ENCODE measurements around the gene KLHDC4. TPM values are rescaled to one million over a fixed set of nuclear protein-coding genes. Genes with fewer than 3 reads are reported as not detected.

KLHDC4 gene
- polyA plus RNA-seq, 1 donor: 34.0 TPM

GRCh38 chr16:87803385-87803784, 37.6 kb upstream of the KLHDC4 start:
- Histone ChIP-seq H3K36me3 (ENCODE audit: control insufficient read depth, insufficient read depth, low read length) (no peaks in the 10 kb centered on the region), H3K4me1 (ENCODE audit: control insufficient read depth, insufficient read depth, low read length) (peaks cover 19% of the 10 kb centered on the region), H3K9me3 (ENCODE audit: control insufficient read depth, low read depth, low read length) (no peaks in the 10 kb centered on the region), H3K4me3 (ENCODE audit: low read length) (no peak overlapping the region), H3K27me3 (ENCODE audit: control insufficient read depth, insufficient read depth, low read length) (no peaks in the 10 kb centered on the region), H3K27ac (ENCODE audit: low read length) (no peak overlapping the region)
- DNase-seq: no peak
- WGBS (ENCODE audit: insufficient coverage, low lambda C conversion rate): no CpG with 5 or more reads among the region's 5 CpGs

GRCh38 chr16:87802670-87803069, 36.9 kb upstream of the KLHDC4 start:
- peaks cover 19% of the 10 kb centered on the region for H3K4me1 ChIP-seq (ENCODE audit: control insufficient read depth, insufficient read depth, low read length)
- no peak for DNase-seq
- no peaks in the 10 kb centered on the region for H3K27me3 ChIP-seq (ENCODE audit: control insufficient read depth, insufficient read depth, low read length)
- H3K36me3 ChIP-seq (ENCODE audit: control insufficient read depth, insufficient read depth, low read length): no peaks in the 10 kb centered on the region
- WGBS (ENCODE audit: insufficient coverage, low lambda C conversion rate): no CpG with 5 or more reads among the region's 8 CpGs
- no peaks in the 10 kb centered on the region for H3K9me3 ChIP-seq (ENCODE audit: control insufficient read depth, low read depth, low read length)
- H3K27ac ChIP-seq (ENCODE audit: low read length): no peak overlapping the region
- H3K4me3 ChIP-seq (ENCODE audit: low read length): no peak overlapping the region

GRCh38 chr16:87801679-87802259, 36.0 kb upstream of the KLHDC4 start:
- Histone ChIP-seq H3K9me3 (ENCODE audit: control insufficient read depth, low read depth, low read length) (no peaks in the 10 kb centered on the region), H3K4me3 (ENCODE audit: low read length) (no peak overlapping the region), H3K4me1 (ENCODE audit: control insufficient read depth, insufficient read depth, low read length) (peaks cover 11% of the 10 kb centered on the region), H3K27me3 (ENCODE audit: control insufficient read depth, insufficient read depth, low read length) (no peaks in the 10 kb centered on the region), H3K27ac (ENCODE audit: low read length) (no peak overlapping the region), H3K36me3 (ENCODE audit: control insufficient read depth, insufficient read depth, low read length) (no peaks in the 10 kb centered on the region)
- no CpG with 5 or more reads among the region's 16 CpGs for WGBS (ENCODE audit: insufficient coverage, low lambda C conversion rate)
- DNase-seq: no peak

GRCh38 chr16:87800497-87800896, 34.7 kb upstream of the KLHDC4 start:
- Histone ChIP-seq H3K27me3 (ENCODE audit: control insufficient read depth, insufficient read depth, low read length) (no peaks in the 10 kb centered on the region), H3K9me3 (ENCODE audit: control insufficient read depth, low read depth, low read length) (no peaks in the 10 kb centered on the region), H3K4me1 (ENCODE audit: control insufficient read depth, insufficient read depth, low read length) (no peaks in the 10 kb centered on the region), H3K27ac (ENCODE audit: low read length) (no peak overlapping the region), H3K36me3 (ENCODE audit: control insufficient read depth, insufficient read depth, low read length) (no peaks in the 10 kb centered on the region), H3K4me3 (ENCODE audit: low read length) (no peak overlapping the region)
- DNase-seq: no peak
- WGBS (ENCODE audit: insufficient coverage, low lambda C conversion rate): no CpG with 5 or more reads among the region's 6 CpGs

GRCh38 chr16:87795336-87795735, 29.6 kb upstream of the KLHDC4 start:
- WGBS (ENCODE audit: insufficient coverage, low lambda C conversion rate): no CpG with 5 or more reads among the region's 12 CpGs

GRCh38 chr16:87794485-87795078, 28.8 kb upstream of the KLHDC4 start:
- no peak for DNase-seq
- WGBS (ENCODE audit: insufficient coverage, low lambda C conversion rate): no CpG with 5 or more reads among the region's 14 CpGs
- H3K36me3 ChIP-seq (ENCODE audit: control insufficient read depth, insufficient read depth, low read length): no peaks in the 10 kb centered on the region
- H3K9me3 ChIP-seq (ENCODE audit: control insufficient read depth, low read depth, low read length): peaks cover 4% of the 10 kb centered on the region
- no peaks in the 10 kb centered on the region for H3K27me3 ChIP-seq (ENCODE audit: control insufficient read depth, insufficient read depth, low read length)
- peaks cover 8% of the 10 kb centered on the region for H3K4me1 ChIP-seq (ENCODE audit: control insufficient read depth, insufficient read depth, low read length)
- no peak overlapping the region for H3K4me3 ChIP-seq (ENCODE audit: low read length)
- H3K27ac ChIP-seq (ENCODE audit: low read length): no peak overlapping the region

More at GRCh38 chr16:87795336-87795735, 29.6 kb upstream of the KLHDC4 start:
- H3K9me3 ChIP-seq (ENCODE audit: control insufficient read depth, low read depth, low read length): no peaks in the 10 kb centered on the region
- DNase-seq: no peak
- H3K27ac ChIP-seq (ENCODE audit: low read length): no peak overlapping the region
- H3K36me3 ChIP-seq (ENCODE audit: control insufficient read depth, insufficient read depth, low read length): no peaks in the 10 kb centered on the region
- H3K4me1 ChIP-seq (ENCODE audit: control insufficient read depth, insufficient read depth, low read length): no peaks in the 10 kb centered on the region
- no peaks in the 10 kb centered on the region for H3K27me3 ChIP-seq (ENCODE audit: control insufficient read depth, insufficient read depth, low read length)
- H3K4me3 ChIP-seq (ENCODE audit: low read length): no peak overlapping the region

- Histone ChIP-seq H3K27me3 (ENCODE audit: control insufficient read depth, insufficient read depth, low read length) (no peaks in the 10 kb centered on the region), H3K27ac (ENCODE audit: low read length) (no peak overlapping the region), H3K9me3 (ENCODE audit: control insufficient read depth, low read depth, low read length) (peaks cover 4% of the 10 kb centered on the region), H3K36me3 (ENCODE audit: control insufficient read depth, insufficient read depth, low read length) (no peaks in the 10 kb centered on the region), H3K4me3 (ENCODE audit: low read length) (no peak overlapping the region), H3K4me1 (ENCODE audit: control insufficient read depth, insufficient read depth, low read length) (peaks cover 14% of the 10 kb centered on the region)
- DNase-seq: no peak
- no CpG with 5 or more reads among the region's 7 CpGs for WGBS (ENCODE audit: insufficient coverage, low lambda C conversion rate)
Measured at GRCh38 chr16:87792205-87792565, 26.4 kb upstream of the KLHDC4 start.

- H3K4me3 ChIP-seq (ENCODE audit: low read length): no peak overlapping the region
- H3K4me1 ChIP-seq (ENCODE audit: control insufficient read depth, insufficient read depth, low read length): peaks cover 14% of the 10 kb centered on the region
- no peak for DNase-seq
- no peaks in the 10 kb centered on the region for H3K27me3 ChIP-seq (ENCODE audit: control insufficient read depth, insufficient read depth, low read length)
- WGBS (ENCODE audit: insufficient coverage, low lambda C conversion rate): no CpG with 5 or more reads among the region's 32 CpGs
- no peak overlapping the region for H3K27ac ChIP-seq (ENCODE audit: low read length)
- H3K9me3 ChIP-seq (ENCODE audit: control insufficient read depth, low read depth, low read length): peaks cover 4% of the 10 kb centered on the region
- H3K36me3 ChIP-seq (ENCODE audit: control insufficient read depth, insufficient read depth, low read length): no peaks in the 10 kb centered on the region
Measured at GRCh38 chr16:87791295-87792204, 25.8 kb upstream of the KLHDC4 start.

- Histone ChIP-seq H3K9me3 (ENCODE audit: control insufficient read depth, low read depth, low read length) (peaks cover 4% of the 10 kb centered on the region), H3K27me3 (ENCODE audit: control insufficient read depth, insufficient read depth, low read length) (no peaks in the 10 kb centered on the region), H3K27ac (ENCODE audit: low read length) (peak overlapping the region; percentile 79), H3K36me3 (ENCODE audit: control insufficient read depth, insufficient read depth, low read length) (no peaks in the 10 kb centered on the region), H3K4me3 (ENCODE audit: low read length) (no peak overlapping the region), H3K4me1 (ENCODE audit: control insufficient read depth, insufficient read depth, low read length) (peaks cover 14% of the 10 kb centered on the region)
- 100% methylated on average over 2 of the region's 17 CpGs for WGBS (ENCODE audit: insufficient coverage, low lambda C conversion rate)
- DNase-seq: peak in 1 of 2 donors; percentile 34
Measured at GRCh38 chr16:87790292-87791100, 24.7 kb upstream of the KLHDC4 start.

Measured in large intestine (tissue), 3 donors.